ENCODE data around the gene GLIS1.

DNA sequence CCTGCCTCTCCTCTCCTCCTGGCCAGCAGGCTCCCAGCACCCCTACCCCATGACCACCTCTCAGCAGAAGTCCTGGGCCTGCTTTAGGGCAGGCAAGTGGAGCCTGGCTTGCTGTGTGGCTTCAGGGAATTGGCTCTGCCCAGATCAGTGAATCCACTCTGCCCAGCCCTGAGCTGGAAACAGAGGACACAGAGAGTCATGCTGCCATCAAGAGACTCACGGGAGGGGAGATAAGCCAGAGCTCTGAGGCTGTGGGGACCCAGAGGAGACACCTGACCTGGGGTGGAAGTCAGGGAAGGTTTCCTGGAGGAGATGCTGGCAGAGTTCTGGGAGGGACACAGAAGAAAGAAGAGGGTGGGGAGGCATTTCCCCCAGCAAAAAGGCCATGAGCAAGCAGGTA, 54.2 kb downstream of the GLIS1 start:
- TF ChIP-seq, protein P1, sequence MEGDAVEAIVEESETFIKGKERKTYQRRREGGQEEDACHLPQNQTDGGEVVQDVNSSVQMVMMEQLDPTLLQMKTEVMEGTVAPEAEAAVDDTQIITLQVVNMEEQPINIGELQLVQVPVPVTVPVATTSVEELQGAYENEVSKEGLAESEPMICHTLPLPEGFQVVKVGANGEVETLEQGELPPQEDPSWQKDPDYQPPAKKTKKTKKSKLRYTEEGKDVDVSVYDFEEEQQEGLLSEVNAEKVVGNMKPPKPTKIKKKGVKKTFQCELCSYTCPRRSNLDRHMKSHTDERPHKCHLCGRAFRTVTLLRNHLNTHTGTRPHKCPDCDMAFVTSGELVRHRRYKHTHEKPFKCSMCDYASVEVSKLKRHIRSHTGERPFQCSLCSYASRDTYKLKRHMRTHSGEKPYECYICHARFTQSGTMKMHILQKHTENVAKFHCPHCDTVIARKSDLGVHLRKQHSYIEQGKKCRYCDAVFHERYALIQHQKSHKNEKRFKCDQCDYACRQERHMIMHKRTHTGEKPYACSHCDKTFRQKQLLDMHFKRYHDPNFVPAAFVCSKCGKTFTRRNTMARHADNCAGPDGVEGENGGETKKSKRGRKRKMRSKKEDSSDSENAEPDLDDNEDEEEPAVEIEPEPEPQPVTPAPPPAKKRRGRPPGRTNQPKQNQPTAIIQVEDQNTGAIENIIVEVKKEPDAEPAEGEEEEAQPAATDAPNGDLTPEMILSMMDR (IDR thresholded peaks at IDR 0.05; ENCODE audit: extremely low read depth in 1 of 2, insufficient read depth in 1 of 2, low read depth in 1 of 2, low read length in 2 of 2) = no peak
- no peak for TF ChIP-seq POLR2A (IDR thresholded peaks at IDR 0.05; ENCODE audit: low read depth, low read length)
